ENCODE measurements around the gene TRAPPC1. TPM values are rescaled to one million over a fixed set of nuclear protein-coding genes. Genes with fewer than 3 reads are reported as not detected.
"Not testable (repeated sequence)": the region's sequence is repeated elsewhere in the genome, so short reads cannot be mapped to it uniquely, and the experiment has no call there.

TRAPPC1 gene
- polyA plus RNA-seq, 4 donors: 103 to 152 (median 118) TPM

DNA sequence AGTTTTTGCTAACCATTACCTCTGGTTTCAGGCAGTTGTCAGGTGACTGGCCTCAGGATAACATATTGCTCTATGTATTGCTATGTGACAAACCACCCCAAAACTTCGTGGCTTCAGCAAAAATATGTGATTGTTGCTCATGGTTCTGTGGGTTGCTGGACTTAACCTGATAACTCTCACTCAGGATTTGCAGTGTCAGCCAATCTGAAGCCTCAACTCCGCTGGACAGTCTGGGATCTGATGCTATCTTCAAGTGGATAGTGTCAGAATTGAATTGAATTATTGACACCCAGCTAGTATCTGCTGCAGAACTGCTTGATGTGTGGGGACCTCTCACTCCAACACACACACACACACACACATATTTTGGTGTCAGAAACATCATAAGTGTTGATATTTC lies 36.0 kb upstream of the TRAPPC1 start:
- Histone ChIP-seq H3K27me3 (ENCODE audit: control insufficient read depth in 3 of 3, insufficient read depth in 3 of 3, low read length in 3 of 3) (no peaks in the 10 kb centered on the region), H3K9me3 (ENCODE audit: control insufficient read depth in 2 of 2, insufficient read depth in 1 of 2, low read depth in 1 of 2, low read length in 1 of 2) (no peaks in the 10 kb centered on the region), H3K27ac (ENCODE audit: low read depth in 1 of 3, low read length in 2 of 3) (no peak overlapping the region), H3K36me3 (ENCODE audit: control insufficient read depth in 3 of 3, insufficient read depth in 2 of 3, low read depth in 1 of 3, low read length in 3 of 3) (no peaks in the 10 kb centered on the region), H3K4me1 (ENCODE audit: control insufficient read depth in 3 of 3, insufficient read depth in 2 of 3, low read depth in 1 of 3, low read length in 2 of 3) (no peaks in the 10 kb centered on the region), H3K4me3 (ENCODE audit: low read depth in 1 of 3, low read length in 3 of 3) (no peak overlapping the region)
- DNase-seq (no peak), FAIRE-seq (no peak)
- 47 to 57% (median 50%) methylated on average over 2 of the region's 2 CpGs for WGBS, 3 donors

DNA sequence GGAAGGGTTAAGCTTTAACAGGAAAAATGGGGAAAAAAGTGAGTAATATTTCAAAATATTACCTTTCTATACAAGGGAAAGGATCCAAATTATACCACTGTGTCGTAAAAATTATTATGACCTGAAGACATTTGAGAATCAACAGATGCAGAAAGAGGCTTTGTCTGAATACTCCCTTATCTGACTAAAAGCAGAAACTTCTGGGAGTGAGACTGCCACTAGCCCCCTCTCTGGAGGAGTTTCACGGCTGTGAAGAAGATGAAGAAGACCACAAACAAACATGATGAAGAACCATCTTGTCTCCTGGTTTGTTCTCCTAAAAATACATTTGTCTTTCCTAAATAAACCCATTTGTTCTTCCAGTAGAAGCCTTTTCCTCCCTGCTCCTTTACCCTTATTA lies 29.7 kb upstream of the TRAPPC1 start:
- Histone ChIP-seq H3K27ac (ENCODE audit: low read depth in 1 of 3, low read length in 2 of 3) (no peak overlapping the region), H3K36me3 (ENCODE audit: control insufficient read depth in 3 of 3, insufficient read depth in 2 of 3, low read depth in 1 of 3, low read length in 3 of 3) (no peaks in the 10 kb centered on the region), H3K4me3 (ENCODE audit: low read depth in 1 of 3, low read length in 3 of 3) (no peak overlapping the region), H3K9me3 (ENCODE audit: control insufficient read depth in 2 of 2, insufficient read depth in 1 of 2, low read depth in 1 of 2, low read length in 1 of 2) (no peaks in the 10 kb centered on the region), H3K27me3 (ENCODE audit: control insufficient read depth in 3 of 3, insufficient read depth in 3 of 3, low read length in 3 of 3) (peaks cover 0 to 5% (median 2%) of the 10 kb centered on the region in 3 donors), H3K4me1 (ENCODE audit: control insufficient read depth in 3 of 3, insufficient read depth in 2 of 3, low read depth in 1 of 3, low read length in 2 of 3) (no peaks in the 10 kb centered on the region)
- no peak for DNase-seq
- no peak for FAIRE-seq
- WGBS, 3 donors: 34 to 41% (median 39%) methylated on average over 2 of the region's 2 CpGs

DNA sequence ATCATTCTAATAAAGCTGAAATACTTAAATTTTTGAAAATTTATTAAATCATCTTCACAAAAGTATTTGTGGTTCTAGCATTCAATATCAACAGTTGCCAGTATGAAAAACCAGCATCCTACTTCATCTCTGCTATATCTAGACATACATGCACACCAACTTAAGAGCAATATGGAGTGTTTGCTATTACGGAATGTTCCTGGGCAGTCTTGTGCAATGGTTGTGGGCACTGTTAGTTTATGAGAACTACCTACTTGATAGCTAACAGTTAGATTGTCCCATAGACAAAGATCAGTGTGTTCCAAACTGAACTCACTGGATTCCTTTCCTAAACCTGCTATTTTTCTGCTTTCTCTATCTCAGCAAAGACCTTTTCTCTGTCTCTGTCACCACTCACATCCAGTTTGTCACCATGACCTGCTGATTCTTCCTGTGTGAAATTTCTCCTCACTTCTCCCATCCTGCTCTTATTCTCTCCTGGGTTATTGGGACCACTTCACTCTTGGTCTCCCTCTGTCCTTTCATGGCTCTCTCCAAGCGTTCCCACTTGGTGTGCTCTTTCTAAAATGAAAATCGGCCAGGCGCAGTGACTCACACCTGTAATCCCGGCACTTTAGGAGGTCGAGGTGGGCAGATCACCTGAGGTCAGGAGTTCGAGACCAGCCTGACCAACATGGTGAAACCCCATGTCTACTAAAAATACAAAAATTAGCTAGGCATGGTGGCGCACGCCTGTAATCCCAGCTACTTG lies 27.9 kb upstream of the TRAPPC1 start:
- DNase-seq (no peak), FAIRE-seq (no peak)
- Histone ChIP-seq H3K4me3 (ENCODE audit: low read depth in 1 of 3, low read length in 3 of 3) (no peak overlapping the region), H3K27me3 (ENCODE audit: control insufficient read depth in 3 of 3, insufficient read depth in 3 of 3, low read length in 3 of 3) (peaks cover 0 to 5% (median 2%) of the 10 kb centered on the region in 3 donors), H3K27ac (ENCODE audit: low read depth in 1 of 3, low read length in 2 of 3) (no peak overlapping the region), H3K9me3 (ENCODE audit: control insufficient read depth in 2 of 2, insufficient read depth in 1 of 2, low read depth in 1 of 2, low read length in 1 of 2) (no peaks in the 10 kb centered on the region), H3K4me1 (ENCODE audit: control insufficient read depth in 3 of 3, insufficient read depth in 2 of 3, low read depth in 1 of 3, low read length in 2 of 3) (no peaks in the 10 kb centered on the region), H3K36me3 (ENCODE audit: control insufficient read depth in 3 of 3, insufficient read depth in 2 of 3, low read depth in 1 of 3, low read length in 3 of 3) (no peaks in the 10 kb centered on the region)
- WGBS, 3 donors: 75 to 87% (median 84%) methylated on average over 9 of the region's 9 CpGs

DNA sequence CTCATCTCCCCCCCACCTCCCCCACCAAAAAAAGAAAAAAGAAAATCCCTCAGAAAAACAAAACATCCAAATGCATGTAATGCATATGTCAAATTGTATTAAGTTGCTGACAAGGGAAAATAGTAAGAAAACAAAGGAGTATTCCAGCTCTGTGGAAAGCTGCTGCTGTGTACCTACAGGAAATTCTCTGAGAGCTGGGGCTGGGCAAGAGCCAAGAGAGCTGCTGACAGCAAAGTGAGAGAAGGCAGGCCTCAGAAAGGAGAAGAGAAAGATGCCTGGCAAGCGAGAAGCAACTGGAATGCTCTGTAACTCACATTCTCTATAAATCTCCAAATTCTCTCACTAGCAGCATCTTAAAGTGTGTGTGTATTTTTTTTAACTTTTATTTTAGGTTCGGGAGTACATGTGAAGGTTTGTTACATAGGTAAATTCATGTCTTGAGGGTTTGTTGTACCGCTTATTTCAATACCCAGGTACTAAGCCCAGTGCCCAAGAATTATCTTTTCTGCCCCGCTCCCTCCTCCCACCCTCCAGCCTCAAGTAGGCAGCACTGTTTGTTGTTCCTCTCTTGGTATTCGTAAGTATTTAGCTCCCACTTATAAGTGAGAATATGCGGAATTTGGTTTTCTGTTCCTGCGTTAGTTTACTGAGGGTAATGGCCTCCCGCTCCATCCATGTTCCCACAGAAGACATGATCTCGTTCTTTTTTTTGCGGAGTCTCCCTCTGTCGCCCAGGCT lies 24.7 kb upstream of the TRAPPC1 start:
- Histone ChIP-seq H3K27me3 (ENCODE audit: control insufficient read depth in 3 of 3, insufficient read depth in 3 of 3, low read length in 3 of 3) (peaks cover 0 to 3% (median 2%) of the 10 kb centered on the region in 3 donors), H3K36me3 (ENCODE audit: control insufficient read depth in 3 of 3, insufficient read depth in 2 of 3, low read depth in 1 of 3, low read length in 3 of 3) (peaks cover 0 to 2% (median 0%) of the 10 kb centered on the region in 3 donors), H3K9me3 (ENCODE audit: control insufficient read depth in 2 of 2, insufficient read depth in 1 of 2, low read depth in 1 of 2, low read length in 1 of 2) (no peaks in the 10 kb centered on the region), H3K4me1 (ENCODE audit: control insufficient read depth in 3 of 3, insufficient read depth in 2 of 3, low read depth in 1 of 3, low read length in 2 of 3) (no peaks in the 10 kb centered on the region), H3K27ac (ENCODE audit: low read depth in 1 of 3, low read length in 2 of 3) (no peak overlapping the region), H3K4me3 (ENCODE audit: low read depth in 1 of 3, low read length in 3 of 3) (no peak overlapping the region)
- no peak for FAIRE-seq
- WGBS, 3 donors: 82 to 87% (median 84%) methylated on average over 11 of the region's 11 CpGs
- DNase-seq: peak in 1 of 2 donors; percentile 6

DNA sequence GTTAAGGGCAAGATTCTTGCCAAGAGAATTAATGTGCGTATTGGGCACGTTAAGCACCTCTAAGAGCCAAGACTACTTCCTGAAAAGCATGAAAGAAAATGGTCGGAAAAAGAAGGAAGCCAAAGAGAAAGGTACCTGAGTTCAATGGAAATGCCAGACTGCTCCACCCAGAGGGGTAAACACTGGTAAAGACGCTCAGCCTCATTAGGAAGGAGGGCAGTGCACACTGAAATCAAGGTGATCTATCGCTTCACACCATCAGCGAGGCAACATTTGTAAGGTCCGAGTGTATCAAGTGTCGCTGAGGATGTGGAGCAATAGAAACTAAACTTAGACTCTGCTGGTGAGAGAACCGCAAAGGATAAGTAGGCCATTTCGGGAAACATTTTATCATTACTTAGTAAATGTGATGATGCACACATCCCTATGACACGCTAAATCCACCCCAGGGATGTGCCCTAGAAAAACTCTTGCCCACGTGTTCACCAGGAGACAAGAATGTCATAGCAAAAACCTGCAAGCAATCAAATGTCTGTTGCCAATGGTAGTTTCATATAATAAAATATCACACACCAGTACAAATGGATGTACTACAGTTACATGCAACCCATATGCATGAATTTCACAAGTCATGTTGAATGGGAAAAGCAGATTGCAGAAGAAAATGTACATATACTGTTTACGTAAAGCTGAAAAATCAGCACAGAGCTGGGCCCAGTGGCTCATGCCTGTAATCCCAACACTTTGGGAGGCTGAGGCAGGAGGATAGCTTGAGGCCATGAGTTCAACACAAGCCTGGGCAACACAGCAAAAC lies 23.9 kb upstream of the TRAPPC1 start:
- Histone ChIP-seq H3K4me1 (ENCODE audit: control insufficient read depth in 3 of 3, insufficient read depth in 2 of 3, low read depth in 1 of 3, low read length in 2 of 3) (no peaks in the 10 kb centered on the region), H3K4me3 (ENCODE audit: low read depth in 1 of 3, low read length in 3 of 3) (no peak overlapping the region), H3K36me3 (ENCODE audit: control insufficient read depth in 3 of 3, insufficient read depth in 2 of 3, low read depth in 1 of 3, low read length in 3 of 3) (peaks cover 0 to 2% (median 2%) of the 10 kb centered on the region in 3 donors), H3K9me3 (ENCODE audit: control insufficient read depth in 2 of 2, insufficient read depth in 1 of 2, low read depth in 1 of 2, low read length in 1 of 2) (no peaks in the 10 kb centered on the region), H3K27ac (ENCODE audit: low read depth in 1 of 3, low read length in 2 of 3) (no peak overlapping the region), H3K27me3 (ENCODE audit: control insufficient read depth in 3 of 3, insufficient read depth in 3 of 3, low read length in 3 of 3) (peaks cover 0 to 3% (median 2%) of the 10 kb centered on the region in 3 donors)
- WGBS, 3 donors: 74 to 79% (median 79%) methylated on average over 13 of the region's 13 CpGs
- FAIRE-seq: no peak
- no peak for DNase-seq

DNA sequence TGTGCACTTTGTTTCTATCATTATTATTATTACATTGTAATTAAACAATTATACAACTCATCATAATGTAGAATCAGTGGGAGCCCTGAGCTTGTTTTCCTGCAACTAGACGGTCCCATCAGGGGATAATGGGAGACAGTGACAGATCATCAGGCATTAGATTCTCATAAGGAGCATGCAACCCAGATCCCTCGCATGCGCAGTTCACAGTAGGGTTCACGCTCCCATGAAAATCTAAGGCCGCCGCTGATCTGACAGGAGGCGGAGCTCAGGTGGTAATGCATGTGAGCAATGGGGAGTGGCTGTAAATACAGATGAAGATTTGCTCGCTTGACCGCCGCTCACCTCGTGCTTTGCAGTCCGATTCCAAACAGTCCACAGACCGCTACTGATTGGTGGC lies 21.5 kb upstream of the TRAPPC1 start:
- H3K36me3 ChIP-seq (ENCODE audit: control insufficient read depth in 3 of 3, insufficient read depth in 2 of 3, low read depth in 1 of 3, low read length in 3 of 3): peaks cover 3 to 11% (median 5%) of the 10 kb centered on the region in 3 donors
- H3K27me3 ChIP-seq (ENCODE audit: control insufficient read depth in 3 of 3, insufficient read depth in 3 of 3, low read length in 3 of 3); H3K4me3 ChIP-seq (ENCODE audit: low read depth in 1 of 3, low read length in 3 of 3); H3K9me3 ChIP-seq (ENCODE audit: control insufficient read depth in 2 of 2, insufficient read depth in 1 of 2, low read depth in 1 of 2, low read length in 1 of 2); H3K4me1 ChIP-seq (ENCODE audit: control insufficient read depth in 3 of 3, insufficient read depth in 2 of 3, low read depth in 1 of 3, low read length in 2 of 3); H3K27ac ChIP-seq (ENCODE audit: low read depth in 1 of 3, low read length in 2 of 3); DNase-seq; FAIRE-seq: not testable (repeated sequence)
- 94 to 95% (median 95%) methylated on average over 13 of the region's 13 CpGs for WGBS, 3 donors

DNA sequence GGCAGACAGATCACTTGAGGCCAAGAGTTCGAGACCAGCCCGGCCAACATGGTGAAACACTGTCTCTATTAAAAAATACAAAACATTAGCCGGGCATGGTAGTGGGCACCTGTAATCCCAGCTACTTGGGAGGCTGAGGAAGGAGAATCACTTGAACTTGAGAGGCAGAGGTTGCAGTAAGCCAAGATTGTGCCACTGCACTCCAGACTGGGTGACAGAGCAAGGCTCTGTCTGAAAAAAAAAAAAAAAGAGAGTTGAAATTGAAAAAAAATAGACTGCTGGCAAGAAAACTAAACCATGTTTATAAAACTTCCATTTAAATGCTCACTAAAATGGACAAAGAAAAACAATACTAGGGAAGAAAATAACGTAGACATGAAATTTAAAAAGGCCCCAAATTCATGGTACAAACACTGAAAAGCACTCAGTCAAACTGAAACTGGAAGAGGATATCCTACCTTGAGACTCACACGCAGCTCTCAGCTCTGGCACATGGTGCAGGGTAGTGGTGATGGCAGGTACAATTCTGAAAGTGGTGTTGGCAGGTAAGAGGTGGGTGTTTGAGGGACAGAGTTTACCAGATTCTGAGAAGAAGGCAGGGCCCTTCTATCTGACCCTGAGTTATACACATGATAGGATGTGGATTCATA lies 19.5 kb upstream of the TRAPPC1 start:
- 65 to 69% (median 66%) methylated on average over 5 of the region's 5 CpGs for WGBS, 3 donors
- no peak for FAIRE-seq
- H3K4me3 ChIP-seq (ENCODE audit: low read depth in 1 of 3, low read length in 3 of 3): no peak overlapping the region

DNA sequence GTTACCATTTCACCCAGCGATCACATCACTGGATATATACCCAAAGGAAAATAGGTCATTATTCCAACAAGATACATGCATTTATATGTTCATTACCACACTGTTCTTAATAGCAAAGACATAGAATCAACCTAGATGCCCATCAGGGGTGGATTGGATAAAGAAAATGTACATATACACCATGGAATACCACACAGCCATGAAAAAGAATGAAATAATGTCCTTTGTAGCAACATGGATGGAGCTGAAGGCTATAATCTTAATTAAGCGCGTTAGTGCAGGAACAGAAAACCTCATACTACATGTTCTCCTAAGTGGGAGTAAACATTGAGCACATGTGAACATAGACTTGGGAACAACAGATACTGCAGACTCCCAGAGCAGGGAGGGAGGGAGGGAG lies 18.8 kb upstream of the TRAPPC1 start:
- 74 to 98% (median 83%) methylated on average over 3 of the region's 3 CpGs for WGBS, 3 donors
- no peak overlapping the region for H3K27ac ChIP-seq (ENCODE audit: low read depth in 1 of 3, low read length in 2 of 3)
- no peak for FAIRE-seq

More for the DNA sequence above, 19.5 kb upstream of the TRAPPC1 start:
- DNase-seq: no peak
- Histone ChIP-seq H3K27me3 (ENCODE audit: control insufficient read depth in 3 of 3, insufficient read depth in 3 of 3, low read length in 3 of 3) (no peaks in the 10 kb centered on the region), H3K36me3 (ENCODE audit: control insufficient read depth in 3 of 3, insufficient read depth in 2 of 3, low read depth in 1 of 3, low read length in 3 of 3) (peaks cover 6 to 26% (median 8%) of the 10 kb centered on the region in 3 donors), H3K27ac (ENCODE audit: low read depth in 1 of 3, low read length in 2 of 3) (no peak overlapping the region), H3K4me1 (ENCODE audit: control insufficient read depth in 3 of 3, insufficient read depth in 2 of 3, low read depth in 1 of 3, low read length in 2 of 3) (no peaks in the 10 kb centered on the region), H3K9me3 (ENCODE audit: control insufficient read depth in 2 of 2, insufficient read depth in 1 of 2, low read depth in 1 of 2, low read length in 1 of 2) (no peaks in the 10 kb centered on the region)

More for the DNA sequence above, 18.8 kb upstream of the TRAPPC1 start:
- no peak for DNase-seq
- peaks cover 10 to 33% (median 11%) of the 10 kb centered on the region in 3 donors for H3K36me3 ChIP-seq (ENCODE audit: control insufficient read depth in 3 of 3, insufficient read depth in 2 of 3, low read depth in 1 of 3, low read length in 3 of 3)
- H3K9me3 ChIP-seq (ENCODE audit: control insufficient read depth in 2 of 2, insufficient read depth in 1 of 2, low read depth in 1 of 2, low read length in 1 of 2): no peaks in the 10 kb centered on the region
- H3K4me1 ChIP-seq (ENCODE audit: control insufficient read depth in 3 of 3, insufficient read depth in 2 of 3, low read depth in 1 of 3, low read length in 2 of 3): no peaks in the 10 kb centered on the region
- H3K27me3 ChIP-seq (ENCODE audit: control insufficient read depth in 3 of 3, insufficient read depth in 3 of 3, low read length in 3 of 3): no peaks in the 10 kb centered on the region
- no peak overlapping the region for H3K4me3 ChIP-seq (ENCODE audit: low read depth in 1 of 3, low read length in 3 of 3)

Data from small intestine (tissue), 7 donors.